IMR-90 (cell line): Measurements from ENCODE around the gene FBXW12. TPM values are rescaled to one million over a fixed set of nuclear protein-coding genes. Genes with fewer than 3 reads are reported as not detected.

Source experiments
- ATAC-seq: fragments of 200-7000 bp; cut with Tn5 transposase; 2 replicates; pipeline ENCODE4 v1.9.1; 2020; ENCODE audit warnings: low read depth, mild to moderate bottlenecking, moderate library complexity
- BruUV-seq: library from RNA; stranded (reverse); fragments of 400-500 nt; replicated peaks from 2 replicates; lab custom pipeline; 2021; lab: Mats Ljungman, UMichigan
- CTCF ChIA-PET: fragments of 300-600 bp; formaldehyde crosslinking; extraction: SDS; loops from one replicate; lab custom pipeline; 2021; ENCODE audit warnings: antibody characterized with exemption; lab: Yijun Ruan, JAX
- POLR2A ChIA-PET: fragments of 300-600 bp; sonication (Branson Sonifier 250); formaldehyde crosslinking; loops from one replicate; lab custom pipeline; 2022; ENCODE audit warnings: antibody characterized with exemption; ENCODE audit not compliant: unreplicated experiment; lab: Charles Lee
- DNase-seq: peaks from one replicate; pipeline ENCODE4 v3.0.0; 2013
- H2AFZ ChIP-seq: replicated peaks from 2 replicates; pipeline ENCODE3; 2013; ENCODE audit warnings: low read length, mild to moderate bottlenecking; ENCODE audit not compliant: poor library complexity
- H2AK5ac ChIP-seq: 2 replicates; pipeline ENCODE4 v1.6.1; 2013; ENCODE audit warnings: low read depth, low read length, inconsistent platforms
- H2AK9ac ChIP-seq: replicated peaks from 2 replicates; pipeline ENCODE3; 2013; ENCODE audit warnings: mild to moderate bottlenecking, low read depth, low read length, moderate library complexity; ENCODE audit not compliant: poor library complexity
- H2BK120ac ChIP-seq: 2 replicates; pipeline ENCODE4 v1.6.1; 2013; ENCODE audit warnings: low read depth, low read length, inconsistent platforms
- H2BK15ac ChIP-seq: 3 replicates; pipeline ENCODE4 v1.6.1; 2013; ENCODE audit warnings: low read depth, low read length, inconsistent platforms
- H2BK20ac ChIP-seq: 2 replicates; pipeline ENCODE4 v1.6.1; 2013; ENCODE audit warnings: low read depth, mild to moderate bottlenecking, inconsistent platforms, low read length, moderate library complexity
- H2BK5ac ChIP-seq: 2 replicates; pipeline ENCODE4 v1.6.1; 2013; ENCODE audit warnings: mild to moderate bottlenecking, low read depth, low read length, inconsistent platforms; ENCODE audit not compliant: poor library complexity, severe bottlenecking
- H3K14ac ChIP-seq: replicated peaks from 2 replicates; pipeline ENCODE4 v1.6.1; 2013; ENCODE audit warnings: low read depth, low read length, inconsistent platforms
- H3K18ac ChIP-seq: 2 replicates; pipeline ENCODE4 v1.6.1; 2013; ENCODE audit warnings: low read depth, low read length, control low read depth
- H3K23ac ChIP-seq: 2 replicates; pipeline ENCODE4 v1.6.1; 2013; ENCODE audit warnings: low read depth, low read length, inconsistent platforms
- H3K27ac ChIP-seq: 2 replicates; pipeline ENCODE4 v1.5.1; 2013; ENCODE audit warnings: mild to moderate bottlenecking, control low read depth, low read length; ENCODE audit not compliant: insufficient read depth
- H3K27me3 ChIP-seq: 2 replicates; pipeline ENCODE4 v1.6.1; 2013; ENCODE audit warnings: low read length; ENCODE audit not compliant: control insufficient read depth, insufficient read depth
- H3K36me3 ChIP-seq: 2 replicates; pipeline ENCODE4 v1.6.1; 2013; ENCODE audit warnings: low read length, mixed read lengths; ENCODE audit not compliant: control insufficient read depth, insufficient read depth
- H3K4ac ChIP-seq: 2 replicates; pipeline ENCODE4 v1.6.1; 2013; ENCODE audit warnings: low read depth, low read length, inconsistent platforms
- H3K4me1 ChIP-seq: 2 replicates; pipeline ENCODE4 v1.6.1; 2013; ENCODE audit warnings: low read length, mixed read lengths; ENCODE audit not compliant: control insufficient read depth, insufficient read depth
- H3K4me2 ChIP-seq: 2 replicates; pipeline ENCODE4 v1.6.1; 2013; ENCODE audit warnings: low read depth, mild to moderate bottlenecking, control low read depth, low read length, moderate library complexity
- H3K4me3 ChIP-seq: 2 replicates; pipeline ENCODE4 v1.5.1; 2013; ENCODE audit warnings: low read depth, mild to moderate bottlenecking, control low read depth, low read length, moderate library complexity; ENCODE audit not compliant: insufficient read depth
- H3K56ac ChIP-seq: 2 replicates; pipeline ENCODE4 v1.6.1; 2013; ENCODE audit warnings: low read length, inconsistent platforms; ENCODE audit not compliant: insufficient read depth; ENCODE audit errors: extremely low read depth
- H3K79me1 ChIP-seq, 2 experiments: 2 replicates each; pipeline ENCODE4 v1.6.1; 2013; ENCODE audit warnings: low read length in 2 of 2, inconsistent platforms in 1 of 2, low read depth in 1 of 2
- H3K9ac ChIP-seq: 2 replicates; pipeline ENCODE4 v1.6.1; 2013; ENCODE audit warnings: low read depth, low read length, control low read depth
- H3K9me1 ChIP-seq: 2 replicates; pipeline ENCODE4 v1.6.1; 2013; ENCODE audit warnings: low read length, inconsistent platforms; ENCODE audit not compliant: insufficient read depth
- H3K9me3 ChIP-seq: 2 replicates; pipeline ENCODE4 v1.6.1; 2013; ENCODE audit warnings: low read length; ENCODE audit not compliant: control insufficient read depth, insufficient read depth
- H4K20me1 ChIP-seq: 2 replicates; pipeline ENCODE4 v1.6.1; 2013; ENCODE audit warnings: low read length, inconsistent platforms; ENCODE audit not compliant: insufficient read depth
- H4K5ac ChIP-seq: 2 replicates; pipeline ENCODE4 v1.6.1; 2013; ENCODE audit warnings: mild to moderate bottlenecking, low read depth, low read length, control low read depth
- H4K8ac ChIP-seq, 2 experiments: 2 replicates each; pipeline ENCODE4 v1.6.1; 2013; ENCODE audit warnings: low read depth in 2 of 2, low read length in 2 of 2, control low read depth in 1 of 2, inconsistent platforms in 1 of 2
- H4K91ac ChIP-seq: 2 replicates; pipeline ENCODE4 v1.6.1; 2013; ENCODE audit warnings: low read depth, low read length, inconsistent platforms; ENCODE audit not compliant: insufficient read depth
- CHD1 ChIP-seq: IDR thresholded peaks from 2 replicates; pipeline ENCODE4 v1.6.1; 2012; ENCODE audit warnings: low read depth, low read length, improper control_type of control experiment
- FOS ChIP-seq: fragments of 150-350 bp; IDR thresholded peaks from 2 replicates; pipeline ENCODE4 v1.6.1; 2016; ENCODE audit warnings: low read depth, low read length
- MAFK ChIP-seq: IDR thresholded peaks from 2 replicates; pipeline ENCODE4 v1.6.1; 2012; ENCODE audit warnings: low read depth, low read length, improper control_type of control experiment
- MXI1 ChIP-seq: IDR thresholded peaks from 2 replicates; pipeline ENCODE4 v1.6.1; 2012; ENCODE audit warnings: low read depth, mild to moderate bottlenecking, low read length, moderate library complexity, borderline replicate concordance
- SMC3 ChIP-seq: fragments of 150-350 bp; IDR thresholded peaks from 2 replicates; pipeline ENCODE4 v1.6.1; 2016; ENCODE audit warnings: low read depth, mild to moderate bottlenecking, antibody characterized with exemption, low read length, moderate library complexity
- WGBS, 2 experiments: methylation state at CpG; one replicate each; pipeline versions ENCODE4 v1.1.5 to v1.1.7; 2013; ENCODE audit warnings: missing lambda C conversion rate in 2 of 2; ENCODE audit not compliant: insufficient read length in 1 of 2; ENCODE audit errors: extremely low coverage in 2 of 2; 5-methylcytosine and 5-hydroxymethylcytosine counted together
- dilution Hi-C: fragments of 300-500 bp; cut with HindIII; formaldehyde crosslinking; loops from one replicate; pipeline ENCODE4 v1.14.3; 2018; ENCODE audit warnings: low sequenced_read_pairs; ENCODE audit not compliant: unreplicated experiment
- in situ Hi-C: fragments of 300-500 bp; cut with MboI; formaldehyde crosslinking; loops from 3 replicates; pipeline ENCODE4 v1.14.3; 2019; ENCODE audit warnings: low sequenced_read_pairs, inconsistent platforms, mixed read lengths
- intact Hi-C: fragments of 100-400 bp; cut with micrococcal nuclease; formaldehyde crosslinking; loops from 2 replicates; pipeline ENCODE4 v1.10.0; 2022
- polyA plus RNA-seq, 3 experiments: library from polyadenylated mRNA; depleted of rRNA; stranded (reverse); fragments of >200 nt; gene quantifications; 2 replicates each; pipeline ENCODE4 v1.2.3, GENCODE V29; 2012; ENCODE audit warnings: low replicate concordance in 1 of 3
- total RNA-seq: library from RNA; depleted of rRNA; stranded (reverse); fragments of >200 nt; gene quantifications from 2 replicates; pipeline ENCODE4 v1.2.3, GENCODE V29; 2012

Gene FBXW12
- total and polyA plus RNA-seq, 2 of the 4 experiments (the other 2 are of a cell fraction), result not detected

GRCh38 chr3:48437812-48438211 is 65.8 kb downstream of the FBXW12 start:
- WGBS, 2 experiments, result 89% methylated on average over 1 of the region's 4 CpGs; no CpG with 5 or more reads in 1 of the 2 experiments
- H3K9ac ChIP-seq, result no peak overlapping the region

More at GRCh38 chr3:48437812-48438211, 65.8 kb downstream of the FBXW12 start:
- H2AK5ac ChIP-seq, result no peak overlapping the region
- H3K36me3 ChIP-seq, result peaks cover 17% of the 10 kb centered on the region
- H3K9me3 ChIP-seq, result no peaks in the 10 kb centered on the region
- H4K5ac ChIP-seq, result no peak overlapping the region
- ATAC-seq (no peak), DNase-seq (no peak)
- H3K4me1 ChIP-seq, result 0 out of 2 replicates have a peak, but pooled peaks cover 2% of the 10 kb centered on the region
- no peak overlapping the region for H3K4me3 ChIP-seq
- intact Hi-C loops (no loop called here), in situ Hi-C loops (loop anchor here (5.0 kb wide), 2 partner anchors 36 to 166 kb away; no protein-coding TSS in a partner anchor), dilution Hi-C loops (no loop called here)
- 0 out of 2 replicates have a peak, but pooled peaks cover 4% of the 10 kb centered on the region for H3K9me1 ChIP-seq
- H2AK9ac ChIP-seq, result no peak overlapping the region
- H3K56ac ChIP-seq, result no peak overlapping the region
- H3K18ac ChIP-seq, result no peak overlapping the region
- no peak overlapping the region for H3K14ac ChIP-seq
- no peak overlapping the region for H2BK15ac ChIP-seq
- no peak overlapping the region for H2BK120ac ChIP-seq
- H3K4me2 ChIP-seq, result no peak overlapping the region
- no peak overlapping the region for H3K23ac ChIP-seq
- H4K20me1 ChIP-seq, result peaks cover 6% of the 10 kb centered on the region; the same call in 1 of the 2 replicates
- H3K27me3 ChIP-seq, result no peaks in the 10 kb centered on the region
- no peak overlapping the region for H4K91ac ChIP-seq
- POLR2A ChIA-PET, result no interaction called here
- H2BK5ac ChIP-seq, result no peak overlapping the region
- peaks cover 26 to 45% of the 10 kb centered on the region in 2 experiments for H3K79me1 ChIP-seq
- TF ChIP-seq FOS, result no peak
- TF ChIP-seq SMC3, result no peak
- TF ChIP-seq MXI1, result no peak
- TF ChIP-seq CHD1, result no peak
- TF ChIP-seq MAFK, result no peak
- H2AFZ ChIP-seq, result no peak overlapping the region
- no peak overlapping the region for H3K4ac ChIP-seq
- CTCF ChIA-PET, result no interaction called here
- no peak overlapping the region for H2BK20ac ChIP-seq
- H4K8ac ChIP-seq, result no peak overlapping the region
- no TSS peak for BruUV-seq
- H3K27ac ChIP-seq, result no peak overlapping the region
